ENCODE data around the gene AP4M1.
A peak's percentile ranks its signal among the peaks of the same experiment; 100 is the strongest.
"Not testable (repeated sequence)": the region's sequence is repeated elsewhere in the genome, so short reads cannot be mapped to it uniquely, and the experiment has no call there.

AP4M1 gene

GRCh38 chr7:100130220-100130607 lies 28.8 kb downstream of the AP4M1 start:
- not testable (repeated sequence) for H3K27me3 ChIP-seq (ENCODE audit: control insufficient read depth, insufficient read depth, low read length); H3K9ac ChIP-seq (ENCODE audit: low read length); H3K36me3 ChIP-seq (ENCODE audit: control insufficient read depth, insufficient read depth, low read length); H3K9me3 ChIP-seq (ENCODE audit: control insufficient read depth, low read length); H3K4me3 ChIP-seq (ENCODE audit: low read length)
- peaks cover 27% of the 10 kb centered on the region for H3K4me1 ChIP-seq (ENCODE audit: control insufficient read depth, insufficient read depth, low read length)

GRCh38 chr7:100130608-100131453 lies 29.4 kb downstream of the AP4M1 start:
- Histone ChIP-seq H3K4me1 (ENCODE audit: control insufficient read depth, insufficient read depth, low read length) (peaks cover 21% of the 10 kb centered on the region), H3K36me3 (ENCODE audit: control insufficient read depth, insufficient read depth, low read length) (no peaks in the 10 kb centered on the region), H3K9ac (ENCODE audit: low read length) (peak overlapping the region; percentile 47), H3K27me3 (ENCODE audit: control insufficient read depth, insufficient read depth, low read length) (no peaks in the 10 kb centered on the region), H3K4me3 (ENCODE audit: low read length) (no peak overlapping the region), H3K9me3 (ENCODE audit: control insufficient read depth, low read length) (no peaks in the 10 kb centered on the region)

GRCh38 chr7:100132126-100132525 lies 30.7 kb downstream of the AP4M1 start:
- Histone ChIP-seq H3K9ac (ENCODE audit: low read length) (no peak overlapping the region), H3K36me3 (ENCODE audit: control insufficient read depth, insufficient read depth, low read length) (no peaks in the 10 kb centered on the region), H3K4me3 (ENCODE audit: low read length) (no peak overlapping the region)

GRCh38 chr7:100132697-100133151 lies 31.3 kb downstream of the AP4M1 start:
- Histone ChIP-seq H3K4me1 (ENCODE audit: control insufficient read depth, insufficient read depth, low read length) (peaks cover 14% of the 10 kb centered on the region), H3K36me3 (ENCODE audit: control insufficient read depth, insufficient read depth, low read length) (no peaks in the 10 kb centered on the region), H3K9ac (ENCODE audit: low read length) (no peak overlapping the region), H3K27me3 (ENCODE audit: control insufficient read depth, insufficient read depth, low read length) (no peaks in the 10 kb centered on the region), H3K9me3 (ENCODE audit: control insufficient read depth, low read length) (no peaks in the 10 kb centered on the region), H3K4me3 (ENCODE audit: low read length) (no peak overlapping the region)

More at GRCh38 chr7:100132126-100132525, 30.7 kb downstream of the AP4M1 start:
- Histone ChIP-seq H3K4me1 (ENCODE audit: control insufficient read depth, insufficient read depth, low read length) (peaks cover 15% of the 10 kb centered on the region), H3K27me3 (ENCODE audit: control insufficient read depth, insufficient read depth, low read length) (no peaks in the 10 kb centered on the region), H3K9me3 (ENCODE audit: control insufficient read depth, low read length) (no peaks in the 10 kb centered on the region)

DNA sequence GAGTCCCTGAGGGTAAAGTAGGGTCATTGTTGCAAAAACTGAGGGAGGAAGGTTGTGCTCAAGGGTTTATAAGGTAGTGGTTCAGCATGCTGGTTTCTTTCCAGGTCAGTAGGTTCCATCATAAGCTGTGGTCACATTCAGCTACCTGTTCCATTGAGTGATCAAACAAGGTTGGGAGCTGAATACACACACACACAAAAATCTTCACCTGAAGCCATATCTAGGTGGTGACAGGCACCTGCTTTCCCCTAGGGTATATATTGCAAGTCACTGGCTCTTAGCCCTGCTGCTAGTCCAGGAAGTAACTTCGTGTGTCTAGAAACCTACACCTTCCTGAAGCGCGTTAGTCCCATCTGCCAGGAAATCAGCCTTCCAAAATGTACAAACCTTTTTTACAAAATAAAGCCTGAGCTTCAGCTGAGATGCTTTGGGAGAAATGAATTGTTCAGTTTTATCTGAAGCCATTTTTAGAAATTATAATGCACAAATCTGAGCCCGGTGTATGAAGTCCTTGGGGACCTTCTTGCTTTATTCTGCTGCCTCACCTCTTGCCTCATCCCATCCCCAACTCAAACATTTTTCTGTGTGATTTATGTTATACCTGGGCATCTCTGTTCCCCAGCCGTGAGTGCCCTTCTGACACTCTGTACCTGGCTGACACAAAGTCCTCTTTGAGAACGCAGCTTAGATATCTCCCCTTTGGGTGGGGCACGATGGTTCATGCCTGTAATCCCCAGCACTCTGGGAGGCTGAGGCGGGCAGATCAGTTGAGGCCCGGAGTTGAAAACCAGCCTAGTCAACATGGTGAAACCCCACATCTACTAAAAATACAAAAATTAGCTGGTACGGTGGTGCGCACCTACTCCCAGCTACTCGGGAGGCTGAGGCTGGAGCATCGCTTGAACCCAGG lies 36.7 kb downstream of the AP4M1 start:
- no peaks in the 10 kb centered on the region for H3K9me3 ChIP-seq (ENCODE audit: control insufficient read depth, low read length)
- H3K4me3 ChIP-seq (ENCODE audit: low read length) = no peak overlapping the region
- no peak overlapping the region for H3K9ac ChIP-seq (ENCODE audit: low read length)
- no peaks in the 10 kb centered on the region for H3K36me3 ChIP-seq (ENCODE audit: control insufficient read depth, insufficient read depth, low read length)
- H3K4me1 ChIP-seq (ENCODE audit: control insufficient read depth, insufficient read depth, low read length) = peaks cover 21% of the 10 kb centered on the region
- H3K27me3 ChIP-seq (ENCODE audit: control insufficient read depth, insufficient read depth, low read length) = no peaks in the 10 kb centered on the region

- H3K4me1 ChIP-seq (ENCODE audit: control insufficient read depth, insufficient read depth, low read length) = peaks cover 21% of the 10 kb centered on the region
- H3K4me3 ChIP-seq (ENCODE audit: low read length) = no peak overlapping the region
- H3K9ac ChIP-seq (ENCODE audit: low read length) = no peak overlapping the region
- no peaks in the 10 kb centered on the region for H3K9me3 ChIP-seq (ENCODE audit: control insufficient read depth, low read length)
- no peaks in the 10 kb centered on the region for H3K36me3 ChIP-seq (ENCODE audit: control insufficient read depth, insufficient read depth, low read length)
- no peaks in the 10 kb centered on the region for H3K27me3 ChIP-seq (ENCODE audit: control insufficient read depth, insufficient read depth, low read length)
Observed at GRCh38 chr7:100141555-100141949, 40.1 kb downstream of the AP4M1 start.

DNA sequence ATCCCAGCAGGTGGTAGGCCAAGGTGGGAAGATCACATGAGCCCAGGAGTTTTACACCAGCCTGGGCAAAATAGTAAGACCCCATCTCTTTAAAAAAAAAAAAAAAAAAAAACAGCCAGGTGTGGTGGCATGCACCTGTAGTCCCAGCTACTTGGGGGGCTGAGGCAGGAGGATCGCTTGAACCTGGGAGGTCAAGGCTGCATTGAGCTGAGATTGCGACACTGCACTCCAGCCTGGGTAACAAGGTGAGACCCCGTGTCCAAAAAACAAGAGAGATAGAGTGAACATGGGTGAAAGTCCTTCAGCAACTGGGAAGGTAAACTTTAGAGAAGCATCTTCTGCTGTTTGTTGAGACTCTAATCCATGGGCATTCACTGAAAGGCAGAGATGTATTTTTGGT lies 41.0 kb downstream of the AP4M1 start:
- peaks cover 21% of the 10 kb centered on the region for H3K4me1 ChIP-seq (ENCODE audit: control insufficient read depth, insufficient read depth, low read length)
- H3K9me3 ChIP-seq (ENCODE audit: control insufficient read depth, low read length) = no peaks in the 10 kb centered on the region
- no peak overlapping the region for H3K4me3 ChIP-seq (ENCODE audit: low read length)
- no peaks in the 10 kb centered on the region for H3K36me3 ChIP-seq (ENCODE audit: control insufficient read depth, insufficient read depth, low read length)
- no peaks in the 10 kb centered on the region for H3K27me3 ChIP-seq (ENCODE audit: control insufficient read depth, insufficient read depth, low read length)
- no peak overlapping the region for H3K9ac ChIP-seq (ENCODE audit: low read length)

GRCh38 chr7:100146350-100146749 lies 44.9 kb downstream of the AP4M1 start:
- H3K4me3 ChIP-seq (ENCODE audit: low read length); H3K9ac ChIP-seq (ENCODE audit: low read length); H3K36me3 ChIP-seq (ENCODE audit: control insufficient read depth, insufficient read depth, low read length); H3K27me3 ChIP-seq (ENCODE audit: control insufficient read depth, insufficient read depth, low read length); H3K9me3 ChIP-seq (ENCODE audit: control insufficient read depth, low read length): not testable (repeated sequence)
- H3K4me1 ChIP-seq (ENCODE audit: control insufficient read depth, insufficient read depth, low read length) = peaks cover 19% of the 10 kb centered on the region

DNA sequence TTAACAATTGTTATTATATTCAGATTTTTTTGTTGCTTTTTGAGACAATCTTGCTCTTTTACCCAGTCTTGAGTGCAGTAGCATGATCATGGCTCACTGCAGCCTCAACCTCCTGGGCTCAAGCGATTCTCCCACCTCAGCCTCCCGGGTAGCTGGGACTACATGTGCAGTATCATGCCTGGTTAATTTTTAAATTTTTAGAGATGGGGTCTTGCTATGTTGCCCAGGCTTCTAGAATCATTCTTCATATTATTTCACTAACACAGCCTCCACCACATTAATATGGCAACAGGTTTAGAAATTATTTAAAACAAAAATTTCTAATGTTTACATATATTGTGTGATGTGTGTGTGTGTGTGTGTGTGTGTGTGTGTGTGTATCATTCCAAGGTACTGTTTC lies 45.8 kb downstream of the AP4M1 start:
- H3K4me1 ChIP-seq (ENCODE audit: control insufficient read depth, insufficient read depth, low read length) = peaks cover 17% of the 10 kb centered on the region
- no peak overlapping the region for H3K4me3 ChIP-seq (ENCODE audit: low read length)
- no peaks in the 10 kb centered on the region for H3K36me3 ChIP-seq (ENCODE audit: control insufficient read depth, insufficient read depth, low read length)

DNA sequence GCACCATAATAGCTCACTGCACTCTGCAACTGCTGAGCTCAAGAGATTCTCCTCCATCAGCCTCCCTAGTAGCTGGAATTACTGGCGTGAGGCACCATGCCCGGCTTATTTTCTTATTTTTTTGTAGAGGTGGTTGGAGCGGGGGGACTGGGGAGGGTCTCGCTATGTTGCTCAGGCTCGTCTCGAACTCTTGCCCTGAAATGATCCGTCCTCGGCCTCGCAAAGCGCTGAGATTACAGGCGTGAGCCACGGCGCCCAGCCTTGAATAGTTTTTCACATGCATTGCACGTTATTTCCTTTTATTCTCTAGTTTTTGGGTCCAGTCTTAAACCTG lies 46.7 kb downstream of the AP4M1 start:
- H3K9ac ChIP-seq (ENCODE audit: low read length) = peak overlapping the region; percentile 65
- H3K27me3 ChIP-seq (ENCODE audit: control insufficient read depth, insufficient read depth, low read length) = no peaks in the 10 kb centered on the region
- no peaks in the 10 kb centered on the region for H3K36me3 ChIP-seq (ENCODE audit: control insufficient read depth, insufficient read depth, low read length)
- peaks cover 15% of the 10 kb centered on the region for H3K4me1 ChIP-seq (ENCODE audit: control insufficient read depth, insufficient read depth, low read length)
- H3K9me3 ChIP-seq (ENCODE audit: control insufficient read depth, low read length) = no peaks in the 10 kb centered on the region
- peak overlapping the region; percentile 45 for H3K4me3 ChIP-seq (ENCODE audit: low read length)

More for the DNA sequence above, 45.8 kb downstream of the AP4M1 start:
- Histone ChIP-seq H3K9ac (ENCODE audit: low read length) (no peak overlapping the region), H3K9me3 (ENCODE audit: control insufficient read depth, low read length) (no peaks in the 10 kb centered on the region), H3K27me3 (ENCODE audit: control insufficient read depth, insufficient read depth, low read length) (no peaks in the 10 kb centered on the region)

DNA sequence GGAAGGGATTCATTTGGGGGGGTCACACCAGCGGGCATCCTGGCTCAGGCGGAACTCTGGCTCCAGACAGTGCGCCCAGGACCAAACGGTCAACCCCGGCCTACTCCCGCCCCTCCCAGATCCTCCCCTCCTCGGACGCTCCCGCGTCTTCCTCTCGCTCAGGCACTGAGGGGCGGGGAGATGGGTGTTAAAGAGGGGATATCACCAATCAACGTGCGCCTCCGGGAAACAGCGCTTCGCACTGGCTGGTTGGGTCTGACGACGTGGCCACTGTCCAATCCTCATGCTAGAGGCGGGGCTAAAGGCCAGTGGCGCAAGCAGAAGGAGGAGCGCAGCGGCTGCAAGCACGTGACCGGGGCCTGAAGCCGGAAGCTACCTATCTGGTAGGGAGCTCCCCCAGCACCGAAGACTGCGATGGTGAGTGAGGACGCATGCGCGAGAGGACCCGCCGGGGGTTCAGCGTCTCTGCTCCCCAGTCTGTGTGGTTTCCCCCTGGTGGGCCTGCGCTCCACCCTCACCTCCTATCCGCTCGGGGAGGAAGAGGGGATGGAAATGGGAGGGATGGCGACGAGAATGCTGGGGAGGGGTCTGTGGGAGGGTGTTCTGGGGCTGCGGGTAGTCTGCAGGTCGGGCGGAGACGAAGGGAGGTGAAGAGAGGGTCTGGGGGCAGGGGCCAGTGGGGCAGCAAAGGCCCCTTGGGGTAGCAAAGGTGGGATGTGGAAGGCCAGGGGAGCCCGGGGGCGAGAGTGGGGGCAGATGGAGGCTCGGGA lies 47.3 kb downstream of the AP4M1 start, which contains the start of gene LAMTOR4:
LAMTOR4 (plus strand) TSS at position 360 of the 770 bp plus-strand sequence; CDS start at position 415, 55 bp downstream.
- H3K9me3 ChIP-seq (ENCODE audit: control insufficient read depth, low read length) = no peaks in the 10 kb centered on the region
- peak within 1 kb of the TSS; percentile 45 for H3K4me3 ChIP-seq (ENCODE audit: low read length)
- H3K36me3 ChIP-seq (ENCODE audit: control insufficient read depth, insufficient read depth, low read length) = no peaks in the 10 kb centered on the region
- peak within 1 kb of the TSS; percentile 81 for H3K9ac ChIP-seq (ENCODE audit: low read length)
- peaks cover 20% of the 10 kb centered on the region for H3K4me1 ChIP-seq (ENCODE audit: control insufficient read depth, insufficient read depth, low read length)
- H3K27me3 ChIP-seq (ENCODE audit: control insufficient read depth, insufficient read depth, low read length) = no peaks in the 10 kb centered on the region
